Measurements from ENCODE around the gene MTFR2. TPM values are rescaled to one million over a fixed set of nuclear protein-coding genes. Genes with fewer than 3 reads are reported as not detected.

MTFR2 gene
- total RNA-seq, 2 donors from 2014 or later = 2.2 to 9.8 TPM

- Histone ChIP-seq H3K4me1 (no peaks in the 10 kb centered on the region), H3K36me3 (no peaks in the 10 kb centered on the region), H3K27ac (no peak overlapping the region), H3K4me3 (no peak overlapping the region), H3K9me3 (no peaks in the 10 kb centered on the region), H3K9ac (ENCODE audit: low read depth in 2 of 2, low read length in 2 of 2) (no peak overlapping the region), H3K27me3 (no peaks in the 10 kb centered on the region)
- DNase-seq = no peak
- TF ChIP-seq, protein P1, sequence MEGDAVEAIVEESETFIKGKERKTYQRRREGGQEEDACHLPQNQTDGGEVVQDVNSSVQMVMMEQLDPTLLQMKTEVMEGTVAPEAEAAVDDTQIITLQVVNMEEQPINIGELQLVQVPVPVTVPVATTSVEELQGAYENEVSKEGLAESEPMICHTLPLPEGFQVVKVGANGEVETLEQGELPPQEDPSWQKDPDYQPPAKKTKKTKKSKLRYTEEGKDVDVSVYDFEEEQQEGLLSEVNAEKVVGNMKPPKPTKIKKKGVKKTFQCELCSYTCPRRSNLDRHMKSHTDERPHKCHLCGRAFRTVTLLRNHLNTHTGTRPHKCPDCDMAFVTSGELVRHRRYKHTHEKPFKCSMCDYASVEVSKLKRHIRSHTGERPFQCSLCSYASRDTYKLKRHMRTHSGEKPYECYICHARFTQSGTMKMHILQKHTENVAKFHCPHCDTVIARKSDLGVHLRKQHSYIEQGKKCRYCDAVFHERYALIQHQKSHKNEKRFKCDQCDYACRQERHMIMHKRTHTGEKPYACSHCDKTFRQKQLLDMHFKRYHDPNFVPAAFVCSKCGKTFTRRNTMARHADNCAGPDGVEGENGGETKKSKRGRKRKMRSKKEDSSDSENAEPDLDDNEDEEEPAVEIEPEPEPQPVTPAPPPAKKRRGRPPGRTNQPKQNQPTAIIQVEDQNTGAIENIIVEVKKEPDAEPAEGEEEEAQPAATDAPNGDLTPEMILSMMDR (IDR thresholded peaks at IDR 0.05) = no peak
- intact Hi-C loops (cut with DNase I) = no loop called here
Observed at GRCh38 chr6:136201732-136202131, 48.4 kb downstream of the MTFR2 start.

- no peak overlapping the region for H3K9ac ChIP-seq (ENCODE audit: low read depth in 2 of 2, low read length in 2 of 2)
- TF ChIP-seq, protein P1 (IDR thresholded peaks at IDR 0.05) = no peak
Observed at GRCh38 chr6:136192902-136193301, 57.2 kb downstream of the MTFR2 start.

DNA sequence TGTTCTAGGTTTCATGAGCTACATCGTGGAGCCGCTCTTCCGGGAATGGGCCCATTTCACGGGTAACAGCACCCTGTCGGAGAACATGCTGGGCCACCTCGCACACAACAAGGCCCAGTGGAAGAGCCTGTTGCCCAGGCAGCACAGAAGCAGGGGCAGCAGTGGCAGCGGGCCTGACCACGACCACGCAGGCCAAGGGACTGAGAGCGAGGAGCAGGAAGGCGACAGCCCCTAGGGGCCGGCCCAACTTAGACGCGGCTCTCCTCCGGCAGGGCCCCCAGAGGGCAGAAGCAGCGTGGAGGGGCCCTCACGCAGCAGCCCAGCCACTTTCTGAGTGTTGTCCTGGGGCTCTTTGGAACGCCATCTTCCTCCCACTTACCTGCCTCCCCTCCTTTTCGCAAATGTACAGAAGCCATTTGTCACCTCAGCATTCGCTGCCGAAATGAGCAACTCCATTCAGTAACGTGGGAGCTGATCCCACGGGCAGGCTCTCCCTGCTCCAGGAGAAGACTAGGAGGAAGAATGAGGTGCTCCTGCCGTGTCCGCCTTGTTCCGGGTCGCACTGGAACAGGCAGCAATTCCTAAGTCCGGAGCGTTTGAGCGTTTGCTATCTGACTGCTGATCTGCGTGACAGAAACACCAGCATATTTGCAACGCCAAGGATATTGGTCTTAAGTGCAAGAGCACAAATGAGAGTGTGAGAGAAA, 58.4 kb downstream of the MTFR2 start:
- Histone ChIP-seq H3K27me3 (no peaks in the 10 kb centered on the region), H3K9me3 (no peaks in the 10 kb centered on the region), H3K4me3 (no peak overlapping the region), H3K27ac (no peak overlapping the region), H3K9ac (ENCODE audit: low read depth in 2 of 2, low read length in 2 of 2) (no peak overlapping the region), H3K36me3 (no peaks in the 10 kb centered on the region), H3K4me1 (no peaks in the 10 kb centered on the region)
- TF ChIP-seq, protein P1 (IDR thresholded peaks at IDR 0.05) = no peak
- intact Hi-C loops (cut with DNase I) = no loop called here
- no peak for DNase-seq

More at GRCh38 chr6:136192902-136193301, 57.2 kb downstream of the MTFR2 start:
- Histone ChIP-seq H3K27me3 (no peaks in the 10 kb centered on the region), H3K4me1 (no peaks in the 10 kb centered on the region), H3K27ac (no peak overlapping the region), H3K36me3 (no peaks in the 10 kb centered on the region), H3K9me3 (no peaks in the 10 kb centered on the region), H3K4me3 (no peak overlapping the region)
- no peak for DNase-seq
- intact Hi-C loops (cut with DNase I) = no loop called here

- DNase-seq = no peak
- no peak overlapping the region for H3K9ac ChIP-seq (ENCODE audit: low read depth in 2 of 2, low read length in 2 of 2)
- H3K27ac ChIP-seq = no peak overlapping the region
- H3K27me3 ChIP-seq = no peaks in the 10 kb centered on the region
- H3K36me3 ChIP-seq = no peaks in the 10 kb centered on the region
- no peaks in the 10 kb centered on the region for H3K9me3 ChIP-seq
- no peaks in the 10 kb centered on the region for H3K4me1 ChIP-seq
- TF ChIP-seq, protein P1 (IDR thresholded peaks at IDR 0.05) = no peak
- intact Hi-C loops (cut with DNase I) = no loop called here
- H3K4me3 ChIP-seq = no peak overlapping the region
Observed at GRCh38 chr6:136189104-136189503, 61.0 kb downstream of the MTFR2 start.

- Histone ChIP-seq H3K9me3 (no peaks in the 10 kb centered on the region), H3K36me3 (no peaks in the 10 kb centered on the region), H3K4me1 (no peaks in the 10 kb centered on the region), H3K27ac (no peak overlapping the region), H3K4me3 (no peak overlapping the region), H3K27me3 (no peaks in the 10 kb centered on the region), H3K9ac (ENCODE audit: low read depth in 2 of 2, low read length in 2 of 2) (no peak overlapping the region)
- TF ChIP-seq, protein P1 (IDR thresholded peaks at IDR 0.05) = no peak
- no peak for DNase-seq
- intact Hi-C loops (cut with DNase I) = no loop called here
Observed at GRCh38 chr6:136188486-136188885, 61.6 kb downstream of the MTFR2 start.

Measured in colonic mucosa (tissue), 4 donors.